Measurements from ENCODE around the gene TPRN. TPM values are rescaled to one million over a fixed set of nuclear protein-coding genes. Genes with fewer than 3 reads are reported as not detected.

Gene TPRN
- total and polyA plus RNA-seq, 2 donors (not counting 1 experiment from before 2014, with no cell fraction given) = 1.6 to 5.8 TPM

- no peaks in the 10 kb centered on the region for H4K20me1 ChIP-seq (ENCODE audit: control insufficient read depth, extremely low read depth, insufficient read depth, low read length)
- no peak overlapping the region for H3K4me3 ChIP-seq (replicated peaks in 1 of 4; ENCODE audit: control extremely low read depth in 1 of 4, insufficient read depth in 1 of 4, low read depth in 3 of 4, low read length in 4 of 4)
- H3K27me3 ChIP-seq (ENCODE audit: control insufficient read depth, insufficient read depth, low read length) = peaks cover 3% of the 10 kb centered on the region
- H3K9ac ChIP-seq (ENCODE audit: insufficient read depth, low read length) = no peak overlapping the region
- H3K4me1 ChIP-seq (ENCODE audit: control insufficient read depth, extremely low read depth, insufficient read depth, low read length) = peaks cover 2% of the 10 kb centered on the region
- no peak overlapping the region for H3K27ac ChIP-seq (ENCODE audit: insufficient read depth, low read length)
- H3K4me2 ChIP-seq (ENCODE audit: extremely low read depth, insufficient read depth, low read length) = no peak overlapping the region
- no peaks in the 10 kb centered on the region for H3K9me3 ChIP-seq (ENCODE audit: control insufficient read depth, insufficient read depth, low read depth, low read length)
- no peaks in the 10 kb centered on the region for H3K79me2 ChIP-seq (ENCODE audit: control insufficient read depth, insufficient read depth, low read length)
- H2AFZ ChIP-seq (ENCODE audit: low read length) = no peak overlapping the region
- TF ChIP-seq EZH2 (IDR thresholded peaks at IDR 0.05; ENCODE audit: low read length, missing control alignments) (peak; percentile 25), CTCF (conservative IDR thresholded peaks at IDR 0.05 in 1 of 2, IDR thresholded peaks at IDR 0.05 in 1 of 2; ENCODE audit: low read depth in 1 of 2, low read length in 2 of 2) (peak in 1 of 2 donors; percentile 19)
- peaks cover 11% of the 10 kb centered on the region for H3K36me3 ChIP-seq (ENCODE audit: control insufficient read depth, insufficient read depth, low read length)
- no peak for DNase-seq (ENCODE audit: low read depth in 2 of 2)
These were observed 25.1 kb downstream of the TPRN start for GRCh38 chr9:137175345-137175961.

- Histone ChIP-seq H4K20me1 (ENCODE audit: control insufficient read depth, extremely low read depth, insufficient read depth, low read length) (no peaks in the 10 kb centered on the region), H3K9ac (ENCODE audit: insufficient read depth, low read length) (no peak overlapping the region), H3K79me2 (ENCODE audit: control insufficient read depth, insufficient read depth, low read length) (no peaks in the 10 kb centered on the region), H3K4me3 (replicated peaks in 1 of 4; ENCODE audit: control extremely low read depth in 1 of 4, insufficient read depth in 1 of 4, low read depth in 3 of 4, low read length in 4 of 4) (no peak overlapping the region), H2AFZ (ENCODE audit: low read length) (no peak overlapping the region), H3K4me2 (ENCODE audit: extremely low read depth, insufficient read depth, low read length) (no peak overlapping the region), H3K9me3 (ENCODE audit: control insufficient read depth, insufficient read depth, low read depth, low read length) (no peaks in the 10 kb centered on the region), H3K36me3 (ENCODE audit: control insufficient read depth, insufficient read depth, low read length) (peaks cover 6% of the 10 kb centered on the region), H3K4me1 (ENCODE audit: control insufficient read depth, extremely low read depth, insufficient read depth, low read length) (peaks cover 2% of the 10 kb centered on the region), H3K27ac (ENCODE audit: insufficient read depth, low read length) (no peak overlapping the region), H3K27me3 (ENCODE audit: control insufficient read depth, insufficient read depth, low read length) (peaks cover 10% of the 10 kb centered on the region)
- no peak for DNase-seq (ENCODE audit: low read depth in 2 of 2)
- no peak for TF ChIP-seq EZH2 (IDR thresholded peaks at IDR 0.05; ENCODE audit: low read length, missing control alignments)
- TF ChIP-seq CTCF (conservative IDR thresholded peaks at IDR 0.05 in 1 of 2, IDR thresholded peaks at IDR 0.05 in 1 of 2; ENCODE audit: low read depth in 1 of 2, low read length in 2 of 2) = no peak
These were observed 25.7 kb downstream of the TPRN start for GRCh38 chr9:137174722-137175293.

GRCh38 chr9:137173796-137174664 lies 26.5 kb downstream of the TPRN start:
- Histone ChIP-seq H3K9ac (ENCODE audit: insufficient read depth, low read length) (no peak overlapping the region), H3K4me2 (ENCODE audit: extremely low read depth, insufficient read depth, low read length) (no peak overlapping the region), H3K27ac (ENCODE audit: insufficient read depth, low read length) (no peak overlapping the region), H3K4me1 (ENCODE audit: control insufficient read depth, extremely low read depth, insufficient read depth, low read length) (peaks cover 2% of the 10 kb centered on the region), H3K4me3 (replicated peaks in 1 of 4; ENCODE audit: control extremely low read depth in 1 of 4, insufficient read depth in 1 of 4, low read depth in 3 of 4, low read length in 4 of 4) (no peak overlapping the region), H3K9me3 (ENCODE audit: control insufficient read depth, insufficient read depth, low read depth, low read length) (no peaks in the 10 kb centered on the region), H3K79me2 (ENCODE audit: control insufficient read depth, insufficient read depth, low read length) (no peaks in the 10 kb centered on the region), H3K27me3 (ENCODE audit: control insufficient read depth, insufficient read depth, low read length) (peaks cover 17% of the 10 kb centered on the region), H4K20me1 (ENCODE audit: control insufficient read depth, extremely low read depth, insufficient read depth, low read length) (no peaks in the 10 kb centered on the region), H3K36me3 (ENCODE audit: control insufficient read depth, insufficient read depth, low read length) (peaks cover 3% of the 10 kb centered on the region), H2AFZ (ENCODE audit: low read length) (no peak overlapping the region)
- no peak for DNase-seq (ENCODE audit: low read depth in 2 of 2)
- no peak for TF ChIP-seq CTCF (conservative IDR thresholded peaks at IDR 0.05 in 1 of 2, IDR thresholded peaks at IDR 0.05 in 1 of 2; ENCODE audit: low read depth in 1 of 2, low read length in 2 of 2)
- TF ChIP-seq EZH2 (IDR thresholded peaks at IDR 0.05; ENCODE audit: low read length, missing control alignments) = no peak
